Heart left ventricle (tissue), 16 donors: ENCODE measurements around the gene AFDN. TPM values are rescaled to one million over a fixed set of nuclear protein-coding genes. Genes with fewer than 3 reads are reported as not detected.

Experiments used
- ATAC-seq, 4 donors: fragments of 200-7000 bp; cut with Tn5 transposase; one replicate each; pipeline ENCODE4 v1.9.1; 2020 to 2022; ENCODE audit warnings: moderate library complexity in 4 of 4, mild to moderate bottlenecking in 3 of 4, moderate number of reproducible peaks in 1 of 4
- DNase-seq, 5 donors: peaks; one replicate each; pipeline ENCODE4 v3.0.0-alpha.2; 2020
- H3K27ac ChIP-seq, 12 donors: fragments of 200-600 bp; sonication (generic) in 4 of 12; one replicate each; pipeline versions ENCODE4 v1.5.0 to v1.8.0; 2016 to 2022; ENCODE audit warnings: mild to moderate bottlenecking in 2 of 12
- H3K27me3 ChIP-seq, 9 donors: fragments of 200-600 bp; sonication (generic) in 2 of 9; one replicate each; pipeline versions ENCODE4 v1.5.1 to v1.8.0; 2016 to 2022; ENCODE audit warnings: mild to moderate bottlenecking in 3 of 9
- H3K36me3 ChIP-seq, 9 donors: fragments of 200-600 bp; sonication (generic) in 2 of 9; one replicate each; pipeline versions ENCODE4 v1.5.0 to v1.8.0; 2018 to 2022; ENCODE audit warnings: mild to moderate bottlenecking in 2 of 9
- H3K4me1 ChIP-seq, 12 donors: fragments of 200-600 bp; sonication (generic) in 4 of 12; one replicate each; pipeline versions ENCODE4 v1.5.0 to v1.8.0; 2016 to 2022; ENCODE audit warnings: mild to moderate bottlenecking in 3 of 12
- H3K4me3 ChIP-seq, 12 donors: fragments of 200-600 bp; sonication (generic) in 4 of 12; one replicate each; pipeline versions ENCODE4 v1.5.0 to v1.8.0; 2017 to 2022; ENCODE audit warnings: mild to moderate bottlenecking in 9 of 12, moderate library complexity in 4 of 12
- H3K9me3 ChIP-seq, 12 donors: fragments of 200-600 bp; sonication (generic) in 4 of 12; one replicate each; pipeline versions ENCODE4 v1.5.0 to v1.8.0; 2016 to 2022; ENCODE audit warnings: mild to moderate bottlenecking in 1 of 12
- POLR2A ChIP-seq, 2 donors: fragments of 450-650 bp; IDR thresholded peaks; one replicate each; pipeline ENCODE4 v1.6.1; 2017; ENCODE audit warnings: antibody characterized with exemption in 2 of 2, mild to moderate bottlenecking in 2 of 2, moderate library complexity in 2 of 2
- WGBS, 4 donors: extraction: QIAGEN DNeasy Blood & Tissue Kit in 2 of 4; methylation state at CpG; one replicate each; pipeline versions ENCODE4 v1.1.5 to v1.1.7; 2013 to 2018; 5-methylcytosine and 5-hydroxymethylcytosine counted together
- intact Hi-C, 10 donors: fragments of 100-400 bp; cut with DNase I; formaldehyde crosslinking; loops; one replicate each; pipeline versions ENCODE4 v1.11.1 to v1.14.2; 2022
- polyA plus RNA-seq, 2 donors: library from polyadenylated mRNA; stranded (reverse); fragments of 200-250 nt; gene quantifications; one replicate each; pipeline ENCODE4 v1.2.3, GENCODE V29; 2013
- total RNA-seq, 9 donors: library from RNA; depleted of rRNA in 2 of 9; stranded (reverse); fragments of >200 nt in 2 of 9; fragmentation: NEBNext Ultra II Directional in 3 of 9; extraction: Animal tissue kit (Norgen Biotek cat#: 25700) in 3 of 9; gene quantifications; one replicate each; pipeline versions ENCODE4 v1.1.0 to v1.2.4, GENCODE V29; 2016 to 2023
- TF ChIP-seq, protein P1 (sequence below), 12 donors: fragments of 200-600 bp; sonication (generic) in 4 of 12; IDR thresholded peaks; one replicate each; pipeline versions ENCODE4 v1.5.0 to v1.8.0; 2018 to 2022; ENCODE audit warnings: antibody characterized with exemption in 12 of 12, mild to moderate bottlenecking in 5 of 12
- donor health status: ischemic (EF 13 %, LVEDD 7.1; RV severe dilation, severe dysfunction).
- donor health status: healthy with polysubstance abuse.
- donor health status: DM: no; HTN: yes; CAD: no.
- donor health status: DM: no; HTN: no; CAD: no.
- donor health status: ischemic (EF 25% LVEDD 6.9; RV normal size, moderate dysfunction).
- donor health status: ischemic (EF 25% LVEDD 5.7; RV mildly dilated, moderate dysfunction).
- donor health status: healthy.
- donor health status: DM: yes; HTN: yes; CAD: no.
- donor health status: ischemic (EF 35%, LVEDD 5.7; RV mildly dilated, moderate dysfunction).
- donor health status: nonischemic (EF 11% LVEDD 7.7; RV severe dilation, severe dysfunction).
- donor health status: DM: yes; HTN: yes; CAD: no.
- donor health status: PGD.
- donor health status: ischemic (EF 29% LVEDD 5.4; RV normal size, mild dysfunction).
- donor health status: nonischemic (EF 23%, LVEDD 6.1; RV moderate dilation, normal function).

Gene AFDN
- total and polyA plus RNA-seq, 11 donors: 27.6 to 100 (median 50.4) TPM

DNA sequence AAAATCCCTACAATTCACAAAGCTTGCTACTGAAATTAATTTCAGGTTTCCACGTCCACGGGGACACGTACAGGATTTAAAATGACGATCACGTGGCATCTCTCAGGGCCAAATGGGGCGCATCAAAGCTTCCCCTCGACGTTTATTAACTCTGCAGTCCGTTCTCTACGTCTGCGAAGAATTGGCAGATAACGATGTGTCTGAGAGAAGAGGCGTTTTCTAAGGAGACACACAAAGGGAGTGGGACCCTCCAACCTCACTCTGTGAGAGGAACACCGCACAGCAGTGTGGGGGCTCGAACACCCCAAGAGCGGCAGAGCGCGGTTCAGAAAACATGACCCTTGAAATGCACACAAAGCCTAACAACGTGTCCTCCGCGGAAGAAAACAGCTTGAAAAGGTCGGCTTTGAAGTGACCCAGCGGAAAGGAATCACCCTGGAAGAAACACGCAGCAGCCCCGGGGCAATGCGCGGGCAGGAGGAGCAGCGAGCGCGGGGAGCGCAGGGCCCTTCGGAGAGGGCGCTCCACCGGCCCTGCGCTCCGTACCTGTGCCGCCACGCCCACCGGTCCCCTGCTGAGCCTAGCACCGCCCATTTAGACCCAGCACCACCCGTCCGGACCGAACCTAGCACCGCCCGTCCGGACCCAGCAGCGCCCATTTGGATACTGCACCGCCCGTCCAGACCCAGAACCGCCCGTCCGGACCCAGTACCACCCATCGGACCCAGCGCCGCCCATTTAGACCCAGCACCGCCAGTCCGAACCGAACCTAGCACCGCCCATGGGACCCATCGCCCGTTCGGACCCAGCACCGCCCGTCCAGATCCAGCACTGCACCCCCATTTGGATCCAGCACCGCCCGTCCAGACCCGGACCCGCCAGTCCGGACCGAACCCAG lies 1.1 kb upstream of the AFDN start:
- peak in 3 of 4 donors; percentile 47 to 61 (median 53) for ATAC-seq
- H3K27ac ChIP-seq: peak overlapping the region in 6 of 12 donors; percentile 11 to 75 (median 46)
- H3K4me1 ChIP-seq: peaks cover 0 to 38% (median 16%) of the 10 kb centered on the region in 12 donors
- H3K9me3 ChIP-seq: no peaks in the 10 kb centered on the region
- peak overlapping the region; percentile 54 to 90 (median 76) for H3K4me3 ChIP-seq
- intact Hi-C loops: loop anchor here in 3 of 10 donors (5.0 to 10.0 kb wide), 3 partner anchors 72 to 341 kb away; no protein-coding TSS in a partner anchor
- H3K27me3 ChIP-seq: peaks cover 0 to 26% (median 0%) of the 10 kb centered on the region in 9 donors
- TF ChIP-seq, protein P1, sequence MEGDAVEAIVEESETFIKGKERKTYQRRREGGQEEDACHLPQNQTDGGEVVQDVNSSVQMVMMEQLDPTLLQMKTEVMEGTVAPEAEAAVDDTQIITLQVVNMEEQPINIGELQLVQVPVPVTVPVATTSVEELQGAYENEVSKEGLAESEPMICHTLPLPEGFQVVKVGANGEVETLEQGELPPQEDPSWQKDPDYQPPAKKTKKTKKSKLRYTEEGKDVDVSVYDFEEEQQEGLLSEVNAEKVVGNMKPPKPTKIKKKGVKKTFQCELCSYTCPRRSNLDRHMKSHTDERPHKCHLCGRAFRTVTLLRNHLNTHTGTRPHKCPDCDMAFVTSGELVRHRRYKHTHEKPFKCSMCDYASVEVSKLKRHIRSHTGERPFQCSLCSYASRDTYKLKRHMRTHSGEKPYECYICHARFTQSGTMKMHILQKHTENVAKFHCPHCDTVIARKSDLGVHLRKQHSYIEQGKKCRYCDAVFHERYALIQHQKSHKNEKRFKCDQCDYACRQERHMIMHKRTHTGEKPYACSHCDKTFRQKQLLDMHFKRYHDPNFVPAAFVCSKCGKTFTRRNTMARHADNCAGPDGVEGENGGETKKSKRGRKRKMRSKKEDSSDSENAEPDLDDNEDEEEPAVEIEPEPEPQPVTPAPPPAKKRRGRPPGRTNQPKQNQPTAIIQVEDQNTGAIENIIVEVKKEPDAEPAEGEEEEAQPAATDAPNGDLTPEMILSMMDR (IDR thresholded peaks at IDR 0.05): no peak
- TF ChIP-seq POLR2A (IDR thresholded peaks at IDR 0.05): no peak
- DNase-seq: peak in 3 of 5 donors; percentile 26 to 49 (median 38)
- H3K36me3 ChIP-seq: no peaks in the 10 kb centered on the region
- WGBS, 4 donors: 6 to 15% (median 14%) methylated on average over 60 to 70 of the region's 70 CpGs

DNA sequence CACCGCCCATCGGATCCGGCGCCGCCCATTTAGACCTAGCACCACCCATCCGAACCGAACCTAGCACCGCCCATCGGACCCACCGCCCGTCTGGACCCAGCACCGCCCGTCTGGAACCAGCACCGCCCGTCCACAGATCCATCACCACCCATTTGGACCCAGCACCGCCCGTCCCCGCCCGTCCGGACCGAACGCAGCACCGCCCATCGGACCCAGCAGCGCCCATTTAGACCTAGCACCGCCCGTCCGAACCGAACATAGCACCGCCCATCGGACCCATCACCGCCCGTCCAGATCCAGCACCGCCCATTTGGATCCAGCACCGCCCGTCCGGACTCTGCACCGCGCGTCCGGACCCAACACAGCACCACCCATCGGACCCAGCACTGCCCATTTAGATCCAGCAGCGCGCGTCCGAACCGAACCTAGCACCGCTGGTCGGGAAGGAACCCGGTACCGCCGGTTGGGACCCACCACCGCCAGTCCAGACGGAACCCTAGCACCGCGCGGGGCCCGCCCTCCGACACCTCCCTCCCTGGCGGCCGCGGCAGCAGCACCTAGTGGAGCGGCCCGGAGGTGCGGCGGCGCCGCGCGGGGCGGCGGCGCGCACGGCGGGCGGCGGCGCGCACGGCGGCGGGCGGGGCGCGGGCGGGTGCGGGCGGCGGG lies 348 bp upstream of the AFDN start:
- DNase-seq (peak; percentile 77 to 83 (median 79)), ATAC-seq (peak; percentile 85 to 94 (median 92))
- no peaks in the 10 kb centered on the region for H3K9me3 ChIP-seq
- TF ChIP-seq, protein P1 (IDR thresholded peaks at IDR 0.05): peak; percentile 14 to 57 (median 42)
- no peak for TF ChIP-seq POLR2A (IDR thresholded peaks at IDR 0.05)
- H3K4me3 ChIP-seq: peak overlapping the region; percentile 54 to 90 (median 76)
- intact Hi-C loops: loop anchor here in 3 of 10 donors (5.0 to 10.0 kb wide), 3 partner anchors 71 to 342 kb away; no protein-coding TSS in a partner anchor
- 0 to 2% (median 1%) methylated on average over 8 to 90 of the region's 90 CpGs for WGBS, 4 donors
- H3K36me3 ChIP-seq: no peaks in the 10 kb centered on the region
- peaks cover 0 to 26% (median 0%) of the 10 kb centered on the region in 9 donors for H3K27me3 ChIP-seq
- peaks cover 0 to 46% (median 22%) of the 10 kb centered on the region in 12 donors for H3K4me1 ChIP-seq
- H3K27ac ChIP-seq: peak overlapping the region in 8 of 12 donors; percentile 17 to 75 (median 58)

DNA sequence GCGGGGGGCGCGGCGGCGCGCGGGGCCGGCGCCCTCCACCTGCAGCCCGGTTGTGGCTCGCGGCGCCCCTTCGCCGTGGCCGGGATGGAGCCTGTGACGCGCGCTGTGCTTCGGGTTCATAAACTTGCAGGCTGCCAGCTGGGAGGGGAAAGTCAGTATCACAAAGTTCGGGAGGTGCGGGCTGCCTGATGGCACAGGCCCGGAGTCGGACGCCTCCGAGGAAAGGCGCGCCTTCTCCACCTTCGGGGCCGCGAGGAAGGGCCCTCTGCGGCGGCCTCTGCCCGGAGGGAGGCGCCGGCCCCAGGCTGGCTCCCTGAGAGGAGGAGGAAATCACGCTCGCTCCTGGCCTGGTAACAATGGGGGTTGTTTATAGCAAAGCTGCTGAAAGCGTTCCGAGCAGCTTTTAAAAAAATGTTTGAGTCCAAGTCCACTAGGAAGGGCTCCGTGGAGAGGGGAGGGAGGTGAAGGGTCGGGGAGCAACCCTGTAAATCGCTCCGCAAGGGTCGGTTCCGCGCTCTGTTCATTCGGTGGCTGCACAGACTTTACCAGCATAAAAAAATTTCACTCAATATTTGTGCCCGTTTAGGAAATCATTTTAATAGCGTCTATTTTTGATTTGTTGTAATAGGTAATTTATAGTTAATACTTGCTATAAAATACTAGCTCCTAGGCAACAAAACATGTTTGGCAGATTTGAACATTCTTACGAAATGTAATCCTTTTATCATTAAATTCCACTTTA lies 1.0 kb downstream of the AFDN start:
- WGBS, 4 donors: 2 to 3% (median 3%) methylated on average over 37 to 51 of the region's 51 CpGs
- Histone ChIP-seq H3K9me3 (no peaks in the 10 kb centered on the region), H3K27me3 (peaks cover 0 to 26% (median 0%) of the 10 kb centered on the region in 9 donors), H3K4me1 (peaks cover 0 to 60% (median 35%) of the 10 kb centered on the region in 12 donors), H3K27ac (peak overlapping the region in 11 of 12 donors; percentile 53 to 83 (median 69)), H3K36me3 (no peaks in the 10 kb centered on the region), H3K4me3 (peak overlapping the region; percentile 41 to 89 (median 74))
- intact Hi-C loops: loop anchor here in 3 of 10 donors (5.0 to 10.0 kb wide), 3 partner anchors 70 to 343 kb away; no protein-coding TSS in a partner anchor
- DNase-seq (peak; percentile 43 to 72 (median 54)), ATAC-seq (peak; percentile 23 to 71 (median 54))
- no peak for TF ChIP-seq POLR2A (IDR thresholded peaks at IDR 0.05)
- TF ChIP-seq, protein P1 (IDR thresholded peaks at IDR 0.05): peak in 1 of 12 donors; percentile 23
